Muscle layer of colon (tissue), 2 donors: ENCODE results near the gene NRSN2.

ENCODE experiments used
- H3K27ac ChIP-seq: one replicate; pipeline ENCODE4 v1.7.0; 2013; ENCODE audit warnings: low read depth, mild to moderate bottlenecking, low read length, moderate library complexity
- H3K27me3 ChIP-seq, 2 donors: one replicate each; pipeline ENCODE4 v1.7.0; 2013; ENCODE audit warnings: low read length in 2 of 2, mild to moderate bottlenecking in 2 of 2; ENCODE audit not compliant: insufficient read depth in 2 of 2, control insufficient read depth in 1 of 2
- H3K36me3 ChIP-seq: one replicate; pipeline ENCODE4 v1.7.0; 2013; ENCODE audit warnings: mild to moderate bottlenecking, low read length; ENCODE audit not compliant: insufficient read depth
- H3K4me1 ChIP-seq: one replicate; pipeline ENCODE4 v1.7.0; 2013; ENCODE audit warnings: mild to moderate bottlenecking, low read length; ENCODE audit not compliant: insufficient read depth
- H3K4me3 ChIP-seq, 2 donors: one replicate each; pipeline ENCODE4 v1.7.0; 2013; ENCODE audit warnings: low read length in 2 of 2, low read depth in 1 of 2, mild to moderate bottlenecking in 1 of 2, moderate library complexity in 1 of 2
- H3K9ac ChIP-seq: one replicate; pipeline ENCODE4 v1.7.0; 2013; ENCODE audit warnings: low read length
- H3K9me3 ChIP-seq: one replicate; pipeline ENCODE4 v1.7.0; 2013; ENCODE audit warnings: mild to moderate bottlenecking, low read length
- donor health status: abdominal sarcoma.
- donor health status: Adenocarcinoma of cecum.

The NRSN2 gene

DNA sequence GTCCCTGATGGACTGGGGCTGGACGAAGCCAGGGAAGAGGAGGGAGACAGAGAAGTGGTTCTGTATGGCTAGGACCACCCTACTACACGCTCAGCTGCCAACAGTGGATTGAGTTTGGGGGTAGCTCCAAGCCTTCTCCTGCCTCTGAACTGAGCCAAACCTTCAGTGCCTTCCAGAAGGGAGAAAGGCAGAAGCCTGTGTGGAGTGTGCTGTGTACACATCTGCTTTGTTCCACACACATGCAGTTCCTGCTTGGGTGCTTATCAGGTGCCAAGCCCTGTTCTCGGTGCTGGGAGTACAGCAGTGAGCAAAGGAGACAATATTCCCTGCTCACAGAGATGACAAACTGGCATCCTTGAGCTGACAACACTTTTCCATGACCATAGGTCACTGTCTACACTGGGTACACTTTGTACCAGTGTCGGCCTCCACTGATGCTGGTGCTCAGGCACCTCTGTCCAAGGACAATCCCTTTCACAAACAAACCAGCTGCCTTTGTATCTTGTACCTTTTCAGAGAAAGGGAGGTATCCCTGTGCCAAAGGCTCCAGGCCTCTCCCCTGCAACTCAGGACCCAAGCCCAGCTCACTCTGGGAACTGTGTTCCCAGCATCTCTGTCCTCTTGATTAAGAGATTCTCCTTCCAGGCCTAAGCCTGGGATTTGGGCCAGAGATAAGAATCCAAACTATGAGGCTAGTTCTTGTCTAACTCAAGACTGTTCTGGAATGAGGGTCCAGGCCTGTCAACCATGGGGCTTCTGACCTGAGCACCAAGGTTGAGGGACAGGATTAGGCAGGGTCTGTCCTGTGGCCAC is 49.9 kb downstream of the NRSN2 start:
- Histone ChIP-seq H3K27me3 (no peaks in the 10 kb centered on the region), H3K9me3 (no peaks in the 10 kb centered on the region), H3K27ac (no peak overlapping the region), H3K4me1 (no peaks in the 10 kb centered on the region), H3K36me3 (no peaks in the 10 kb centered on the region), H3K9ac (no peak overlapping the region), H3K4me3 (no peak overlapping the region)

DNA sequence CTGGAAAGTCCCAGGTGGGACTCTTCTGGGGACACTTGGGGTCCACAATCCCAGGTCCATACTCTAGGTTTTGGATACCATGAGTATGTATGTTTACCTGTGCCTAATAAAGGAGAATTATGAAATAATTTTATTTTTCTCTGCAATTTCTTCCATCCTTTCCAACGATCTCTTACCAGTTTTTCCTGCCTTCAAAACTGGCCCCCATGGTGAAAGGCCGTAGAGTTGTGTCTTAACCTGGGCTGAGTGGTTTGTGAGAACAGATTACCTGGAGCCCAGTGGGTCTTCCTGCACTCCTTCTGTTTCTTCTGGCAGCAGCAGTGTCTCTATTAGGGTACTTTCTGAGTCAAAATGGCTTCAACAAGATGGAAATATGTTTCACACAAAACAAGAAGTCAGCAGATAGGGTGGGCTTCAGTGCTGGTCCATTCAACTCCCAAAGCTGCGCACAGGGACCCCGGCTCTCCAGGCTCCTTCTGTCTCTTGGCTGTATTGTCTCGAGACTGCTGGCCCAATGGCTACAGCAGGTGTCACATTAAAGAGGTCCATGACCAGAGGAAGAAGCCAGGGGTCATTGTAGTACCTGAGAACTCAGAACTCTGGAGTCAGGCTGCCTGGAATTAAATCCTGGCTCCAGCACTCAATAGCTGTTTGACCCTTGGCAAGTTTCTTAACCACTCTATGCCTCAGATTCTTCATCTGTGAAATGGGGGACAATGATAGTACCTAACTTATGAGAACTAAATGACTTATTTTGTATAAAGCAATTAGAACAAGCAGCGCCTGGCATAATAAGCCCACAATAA is 50.7 kb downstream of the NRSN2 start:
- Histone ChIP-seq H3K36me3 (no peaks in the 10 kb centered on the region), H3K4me1 (no peaks in the 10 kb centered on the region), H3K9ac (no peak overlapping the region)

GRCh38 chr20:399182-399707 is 52.3 kb downstream of the NRSN2 start:
- Histone ChIP-seq H3K4me1 (no peaks in the 10 kb centered on the region), H3K4me3 (no peak overlapping the region), H3K36me3 (no peaks in the 10 kb centered on the region), H3K9ac (no peak overlapping the region), H3K9me3 (no peaks in the 10 kb centered on the region), H3K27ac (no peak overlapping the region), H3K27me3 (no peaks in the 10 kb centered on the region)

More for the DNA sequence above, 50.7 kb downstream of the NRSN2 start:
- Histone ChIP-seq H3K27ac (no peak overlapping the region), H3K27me3 (no peaks in the 10 kb centered on the region), H3K9me3 (no peaks in the 10 kb centered on the region), H3K4me3 (no peak overlapping the region)

GRCh38 chr20:400128-400453 is 53.2 kb downstream of the NRSN2 start:
- no peaks in the 10 kb centered on the region for H3K27me3 ChIP-seq
- no peaks in the 10 kb centered on the region for H3K9me3 ChIP-seq
- H3K9ac ChIP-seq, result no peak overlapping the region
- H3K4me3 ChIP-seq, result no peak overlapping the region
- H3K27ac ChIP-seq, result no peak overlapping the region
- no peaks in the 10 kb centered on the region for H3K4me1 ChIP-seq
- no peaks in the 10 kb centered on the region for H3K36me3 ChIP-seq

DNA sequence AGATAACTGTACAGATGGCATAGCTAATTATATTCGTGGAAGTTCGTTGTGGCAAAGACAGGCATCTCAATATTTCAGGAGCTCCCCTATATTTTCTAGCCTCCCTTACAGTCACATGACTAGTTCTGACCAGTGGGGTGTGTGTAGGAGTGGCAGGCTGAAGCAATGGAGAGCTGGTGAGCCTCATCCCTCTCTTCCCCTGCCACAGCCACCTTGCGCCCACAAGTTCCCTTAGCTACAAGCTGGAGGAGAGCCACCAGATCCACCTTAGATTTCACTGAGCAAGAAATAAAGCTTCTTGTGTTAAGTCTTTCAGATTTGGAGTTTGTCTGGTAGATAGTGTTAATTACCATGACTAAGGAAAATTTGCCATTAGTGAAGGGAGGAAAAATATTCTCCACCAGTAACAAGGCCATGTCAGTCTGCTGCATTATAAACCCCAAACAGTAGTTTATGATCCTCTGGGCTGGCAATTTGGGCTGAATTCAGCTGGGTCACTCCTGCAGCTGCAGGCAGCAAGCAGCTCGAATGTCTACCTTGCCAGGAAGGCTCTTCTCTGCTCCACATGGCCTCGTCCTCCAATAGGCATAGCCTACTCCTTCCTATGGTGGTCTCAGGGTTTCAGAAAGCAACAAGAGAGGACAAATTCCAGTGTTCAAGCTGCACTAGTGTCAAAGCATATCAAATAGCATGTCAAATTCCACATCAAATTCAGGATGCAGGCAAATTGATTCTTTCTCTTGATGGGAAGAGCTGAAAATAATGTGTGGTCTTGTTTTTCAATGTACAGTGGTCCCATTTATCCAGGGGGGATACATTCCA is 53.8 kb downstream of the NRSN2 start:
- Histone ChIP-seq H3K36me3 (no peaks in the 10 kb centered on the region), H3K27me3 (no peaks in the 10 kb centered on the region), H3K27ac (no peak overlapping the region), H3K9me3 (no peaks in the 10 kb centered on the region), H3K4me3 (no peak overlapping the region), H3K9ac (no peak overlapping the region), H3K4me1 (no peaks in the 10 kb centered on the region)

DNA sequence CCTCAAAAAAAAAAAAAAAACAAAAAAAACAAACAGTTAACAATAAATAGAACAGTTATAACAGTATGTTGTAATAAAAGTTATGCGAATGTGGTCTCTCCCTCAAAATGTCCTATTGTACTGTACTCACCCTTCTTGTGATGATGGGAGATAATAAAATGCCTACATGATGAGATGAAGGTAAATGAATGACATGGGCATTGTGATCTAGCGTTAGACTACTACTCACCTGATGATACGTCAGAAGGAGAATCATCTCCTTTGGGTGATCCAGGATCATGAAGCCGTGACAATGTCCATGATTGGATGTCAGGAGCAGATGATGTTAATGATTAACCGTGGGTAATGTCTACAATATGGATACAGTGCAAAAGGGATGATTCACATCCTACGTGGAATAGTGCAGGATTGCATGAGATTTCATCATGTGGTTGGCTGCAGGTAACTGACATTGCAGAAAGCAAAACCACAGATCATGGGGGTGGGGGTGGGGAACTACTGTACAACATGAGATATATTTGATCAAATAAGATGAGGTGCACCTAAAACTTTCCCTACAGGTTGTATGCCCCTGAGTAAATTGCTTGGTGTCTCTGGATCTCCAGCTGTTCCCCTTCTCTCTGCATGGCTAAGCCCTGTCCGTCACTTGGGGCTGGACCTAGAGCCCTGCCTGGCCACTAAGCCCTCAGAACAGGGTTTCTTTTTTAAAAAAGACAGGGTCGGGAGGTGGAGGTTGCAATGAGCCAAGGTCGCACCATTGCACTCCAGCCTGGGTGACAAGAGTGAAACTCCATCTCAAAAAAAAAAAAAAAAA is 55.0 kb downstream of the NRSN2 start:
- no peak overlapping the region for H3K27ac ChIP-seq
- no peaks in the 10 kb centered on the region for H3K27me3 ChIP-seq
- no peaks in the 10 kb centered on the region for H3K9me3 ChIP-seq
- H3K4me3 ChIP-seq, result no peak overlapping the region
- H3K36me3 ChIP-seq, result no peaks in the 10 kb centered on the region
- H3K9ac ChIP-seq, result no peak overlapping the region
- H3K4me1 ChIP-seq, result peaks cover 2% of the 10 kb centered on the region

DNA sequence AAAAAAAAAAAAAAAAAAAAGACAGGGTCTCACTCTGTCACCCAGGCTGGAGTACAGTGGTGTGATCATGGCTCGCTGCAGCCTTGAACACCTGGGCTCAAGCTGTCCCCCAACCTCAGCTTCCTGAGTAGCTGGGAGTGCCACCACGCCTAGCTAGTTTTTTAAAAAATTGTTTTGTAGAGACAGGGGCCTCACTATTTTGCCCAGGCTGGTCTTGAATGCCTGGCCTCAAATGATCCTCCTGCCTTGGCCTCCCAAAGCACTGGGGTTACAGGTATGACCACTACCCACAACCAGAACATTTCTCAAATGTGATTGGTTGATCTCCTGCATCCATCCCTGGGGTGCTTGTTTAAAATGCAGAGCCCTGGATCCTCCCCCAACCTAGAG is 55.6 kb downstream of the NRSN2 start:
- no peak overlapping the region for H3K9ac ChIP-seq
- no peaks in the 10 kb centered on the region for H3K9me3 ChIP-seq
- H3K4me3 ChIP-seq, result no peak overlapping the region
- no peaks in the 10 kb centered on the region for H3K27me3 ChIP-seq
- no peak overlapping the region for H3K27ac ChIP-seq
- H3K4me1 ChIP-seq, result peaks cover 7% of the 10 kb centered on the region
- no peaks in the 10 kb centered on the region for H3K36me3 ChIP-seq

DNA sequence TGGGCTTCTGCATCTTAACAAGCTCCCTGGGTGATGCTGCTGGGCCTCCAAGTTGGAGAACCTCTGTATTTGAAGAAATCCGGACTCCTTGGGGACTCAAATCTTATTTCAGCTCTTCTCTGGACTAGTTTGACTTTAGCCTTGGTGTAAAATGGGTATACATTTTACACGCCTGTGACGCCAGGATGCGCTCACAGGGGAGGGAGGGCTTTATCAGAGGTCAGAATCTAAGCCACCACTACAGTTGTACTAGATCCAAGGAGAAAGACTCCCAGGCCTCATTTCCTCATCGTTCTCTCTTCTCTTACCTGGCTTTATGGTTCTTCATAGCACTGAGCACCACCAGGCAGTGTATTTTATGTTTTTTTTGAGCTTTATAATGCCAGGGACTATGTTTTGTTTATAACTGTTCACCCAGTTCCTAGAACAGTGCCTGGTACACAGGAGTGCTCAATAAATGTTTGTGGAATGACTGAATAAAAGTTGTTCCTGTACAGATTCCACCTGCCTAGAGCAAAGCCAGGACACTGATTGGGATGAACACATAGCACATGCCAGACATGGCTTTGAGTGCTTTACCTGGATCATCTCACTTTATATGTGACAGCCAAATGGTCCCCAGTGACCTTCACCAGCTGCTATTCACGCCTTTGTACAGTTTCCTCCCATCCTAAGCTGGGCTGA is 56.1 kb downstream of the NRSN2 start:
- no peaks in the 10 kb centered on the region for H3K36me3 ChIP-seq
- no peak overlapping the region for H3K9ac ChIP-seq
- no peak overlapping the region for H3K4me3 ChIP-seq
- H3K4me1 ChIP-seq, result peaks cover 7% of the 10 kb centered on the region
- H3K9me3 ChIP-seq, result no peaks in the 10 kb centered on the region
- no peak overlapping the region for H3K27ac ChIP-seq
- no peaks in the 10 kb centered on the region for H3K27me3 ChIP-seq

DNA sequence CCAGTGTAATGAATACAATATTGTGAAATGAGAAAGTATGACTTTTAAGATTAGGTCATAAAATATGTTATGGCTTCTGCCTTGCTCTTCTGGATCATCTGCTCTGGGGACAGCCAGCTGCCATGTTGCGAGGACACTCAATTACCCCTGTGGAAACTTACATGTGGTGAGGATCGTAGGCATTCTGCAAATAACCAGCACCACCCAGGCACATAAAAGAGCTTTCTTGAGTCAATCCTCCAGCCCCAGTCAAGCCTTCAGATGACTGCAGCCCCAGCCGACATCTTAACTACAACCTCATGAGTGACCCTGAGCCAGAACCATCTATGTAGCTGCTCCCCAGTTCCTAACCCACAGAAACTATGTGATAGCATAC is 56.7 kb downstream of the NRSN2 start:
- no peaks in the 10 kb centered on the region for H3K36me3 ChIP-seq
- no peaks in the 10 kb centered on the region for H3K27me3 ChIP-seq
- no peak overlapping the region for H3K27ac ChIP-seq
- H3K4me1 ChIP-seq, result peaks cover 7% of the 10 kb centered on the region
- H3K4me3 ChIP-seq, result no peak overlapping the region
- H3K9ac ChIP-seq, result no peak overlapping the region
- no peaks in the 10 kb centered on the region for H3K9me3 ChIP-seq

DNA sequence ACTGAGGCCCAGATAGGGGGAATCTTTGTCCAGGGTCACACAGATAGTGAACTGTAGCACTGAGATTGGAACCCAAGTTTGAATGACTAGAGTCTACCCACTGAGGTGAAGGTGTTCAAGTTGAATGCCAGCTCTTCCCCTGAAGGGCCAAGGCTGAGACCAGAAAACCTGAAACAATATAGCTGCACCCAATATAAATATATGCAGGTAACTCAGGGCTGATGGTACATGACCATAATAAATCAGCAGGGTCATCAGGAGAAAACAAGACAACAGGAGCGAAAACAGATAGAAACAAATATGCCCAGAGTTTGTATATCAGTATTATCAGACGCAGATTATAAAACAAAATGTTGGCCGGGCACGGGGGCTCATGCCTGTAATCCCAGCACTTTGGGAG is 57.2 kb downstream of the NRSN2 start:
- no peaks in the 10 kb centered on the region for H3K27me3 ChIP-seq
- no peaks in the 10 kb centered on the region for H3K36me3 ChIP-seq
- H3K4me3 ChIP-seq, result no peak overlapping the region
- H3K27ac ChIP-seq, result no peak overlapping the region
- H3K9ac ChIP-seq, result no peak overlapping the region
- peaks cover 11% of the 10 kb centered on the region for H3K4me1 ChIP-seq
- H3K9me3 ChIP-seq, result no peaks in the 10 kb centered on the region
